DND-41 (cell line): Measurements from ENCODE around the gene MED17.

Experiments used
- EZH2 ChIP-seq: IDR thresholded peaks from 3 replicates; pipeline ENCODE4 v1.6.1; 2012; ENCODE audit warnings: borderline replicate concordance, low read depth, mild to moderate bottlenecking, moderate library complexity, low read length, inconsistent platforms; ENCODE audit not compliant: severe bottlenecking
- TF ChIP-seq, protein P1 (sequence below): IDR thresholded peaks from 2 replicates; pipeline ENCODE4 v1.5.1; 2012; ENCODE audit warnings: borderline replicate concordance, low read length, moderate library complexity, mild to moderate bottlenecking; ENCODE audit not compliant: poor library complexity, severe bottlenecking; ENCODE audit errors: extremely low read depth

DNA sequence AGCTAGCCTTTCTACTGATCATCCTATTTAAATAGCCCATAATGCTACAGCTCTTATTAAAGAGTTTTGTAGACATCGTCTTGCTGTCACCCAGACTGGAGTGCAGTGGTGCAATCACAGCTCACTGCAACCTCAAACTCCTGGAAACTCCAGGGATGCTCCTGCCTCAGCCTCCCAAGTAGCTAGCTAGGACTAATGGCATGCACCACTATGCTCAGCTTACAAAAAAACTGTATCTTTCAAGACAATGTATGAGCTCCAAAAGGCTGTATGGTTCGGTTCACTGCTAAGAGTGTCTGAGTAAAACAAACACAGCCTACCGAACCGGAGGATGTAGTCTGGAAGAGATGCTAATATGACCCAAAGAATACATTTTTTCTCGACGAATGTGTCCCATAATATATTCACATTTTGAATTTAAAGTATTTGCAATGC is 45.4 kb upstream of the MED17 start:
- TF ChIP-seq EZH2 = no peak
- TF ChIP-seq, protein P1, sequence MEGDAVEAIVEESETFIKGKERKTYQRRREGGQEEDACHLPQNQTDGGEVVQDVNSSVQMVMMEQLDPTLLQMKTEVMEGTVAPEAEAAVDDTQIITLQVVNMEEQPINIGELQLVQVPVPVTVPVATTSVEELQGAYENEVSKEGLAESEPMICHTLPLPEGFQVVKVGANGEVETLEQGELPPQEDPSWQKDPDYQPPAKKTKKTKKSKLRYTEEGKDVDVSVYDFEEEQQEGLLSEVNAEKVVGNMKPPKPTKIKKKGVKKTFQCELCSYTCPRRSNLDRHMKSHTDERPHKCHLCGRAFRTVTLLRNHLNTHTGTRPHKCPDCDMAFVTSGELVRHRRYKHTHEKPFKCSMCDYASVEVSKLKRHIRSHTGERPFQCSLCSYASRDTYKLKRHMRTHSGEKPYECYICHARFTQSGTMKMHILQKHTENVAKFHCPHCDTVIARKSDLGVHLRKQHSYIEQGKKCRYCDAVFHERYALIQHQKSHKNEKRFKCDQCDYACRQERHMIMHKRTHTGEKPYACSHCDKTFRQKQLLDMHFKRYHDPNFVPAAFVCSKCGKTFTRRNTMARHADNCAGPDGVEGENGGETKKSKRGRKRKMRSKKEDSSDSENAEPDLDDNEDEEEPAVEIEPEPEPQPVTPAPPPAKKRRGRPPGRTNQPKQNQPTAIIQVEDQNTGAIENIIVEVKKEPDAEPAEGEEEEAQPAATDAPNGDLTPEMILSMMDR = no peak
